Measurements from ENCODE around the gene KSR1. TPM values are rescaled to one million over a fixed set of nuclear protein-coding genes. Genes with fewer than 3 reads are reported as not detected.
A peak's percentile ranks its signal among the peaks of the same experiment; 100 is the strongest.

KSR1 gene
- total and polyA plus RNA-seq, 2 donors (not counting 1 experiment from before 2014, with no cell fraction given): 5.3 to 10.1 TPM

- no peak for DNase-seq (ENCODE audit: low read depth in 2 of 2)
- peak overlapping the region; percentile 45 for H2AFZ ChIP-seq (ENCODE audit: low read length)
- H3K27ac ChIP-seq (ENCODE audit: insufficient read depth, low read length): peak overlapping the region; percentile 43
- H3K27me3 ChIP-seq (ENCODE audit: control insufficient read depth, insufficient read depth, low read length): peaks cover 10% of the 10 kb centered on the region
- peak overlapping the region; percentile 84 for H3K4me2 ChIP-seq (ENCODE audit: extremely low read depth, insufficient read depth, low read length)
- H3K36me3 ChIP-seq (ENCODE audit: control insufficient read depth, insufficient read depth, low read length): no peaks in the 10 kb centered on the region
- H3K79me2 ChIP-seq (ENCODE audit: control insufficient read depth, insufficient read depth, low read length): no peaks in the 10 kb centered on the region
- H3K4me3 ChIP-seq (replicated peaks in 1 of 4; ENCODE audit: control extremely low read depth in 1 of 4, insufficient read depth in 1 of 4, low read depth in 3 of 4, low read length in 4 of 4): peak overlapping the region; percentile 64 to 89 (median 70)
- H3K9ac ChIP-seq (ENCODE audit: insufficient read depth, low read length): peak overlapping the region; percentile 71
- no peak for TF ChIP-seq EZH2 (IDR thresholded peaks at IDR 0.05; ENCODE audit: low read length, missing control alignments)
- TF ChIP-seq, protein P1, sequence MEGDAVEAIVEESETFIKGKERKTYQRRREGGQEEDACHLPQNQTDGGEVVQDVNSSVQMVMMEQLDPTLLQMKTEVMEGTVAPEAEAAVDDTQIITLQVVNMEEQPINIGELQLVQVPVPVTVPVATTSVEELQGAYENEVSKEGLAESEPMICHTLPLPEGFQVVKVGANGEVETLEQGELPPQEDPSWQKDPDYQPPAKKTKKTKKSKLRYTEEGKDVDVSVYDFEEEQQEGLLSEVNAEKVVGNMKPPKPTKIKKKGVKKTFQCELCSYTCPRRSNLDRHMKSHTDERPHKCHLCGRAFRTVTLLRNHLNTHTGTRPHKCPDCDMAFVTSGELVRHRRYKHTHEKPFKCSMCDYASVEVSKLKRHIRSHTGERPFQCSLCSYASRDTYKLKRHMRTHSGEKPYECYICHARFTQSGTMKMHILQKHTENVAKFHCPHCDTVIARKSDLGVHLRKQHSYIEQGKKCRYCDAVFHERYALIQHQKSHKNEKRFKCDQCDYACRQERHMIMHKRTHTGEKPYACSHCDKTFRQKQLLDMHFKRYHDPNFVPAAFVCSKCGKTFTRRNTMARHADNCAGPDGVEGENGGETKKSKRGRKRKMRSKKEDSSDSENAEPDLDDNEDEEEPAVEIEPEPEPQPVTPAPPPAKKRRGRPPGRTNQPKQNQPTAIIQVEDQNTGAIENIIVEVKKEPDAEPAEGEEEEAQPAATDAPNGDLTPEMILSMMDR (conservative IDR thresholded peaks at IDR 0.05 in 1 of 2, IDR thresholded peaks at IDR 0.05 in 1 of 2; ENCODE audit: low read depth in 1 of 2, low read length in 2 of 2): no peak
- peaks cover 3% of the 10 kb centered on the region for H3K4me1 ChIP-seq (ENCODE audit: control insufficient read depth, extremely low read depth, insufficient read depth, low read length)
- H4K20me1 ChIP-seq (ENCODE audit: control insufficient read depth, extremely low read depth, insufficient read depth, low read length): no peaks in the 10 kb centered on the region
- H3K9me3 ChIP-seq (ENCODE audit: control insufficient read depth, insufficient read depth, low read depth, low read length): no peaks in the 10 kb centered on the region
These were observed 1.1 kb downstream of the KSR1 start for GRCh38 chr17:27457360-27457715.

GRCh38 chr17:27457731-27458523 lies 1.7 kb downstream of the KSR1 start:
- Histone ChIP-seq H3K27ac (ENCODE audit: insufficient read depth, low read length) (no peak overlapping the region), H4K20me1 (ENCODE audit: control insufficient read depth, extremely low read depth, insufficient read depth, low read length) (no peaks in the 10 kb centered on the region), H3K79me2 (ENCODE audit: control insufficient read depth, insufficient read depth, low read length) (no peaks in the 10 kb centered on the region), H3K4me3 (replicated peaks in 1 of 4; ENCODE audit: control extremely low read depth in 1 of 4, insufficient read depth in 1 of 4, low read depth in 3 of 4, low read length in 4 of 4) (peak overlapping the region; percentile 64 to 89 (median 70)), H3K4me1 (ENCODE audit: control insufficient read depth, extremely low read depth, insufficient read depth, low read length) (peaks cover 3% of the 10 kb centered on the region), H3K9me3 (ENCODE audit: control insufficient read depth, insufficient read depth, low read depth, low read length) (no peaks in the 10 kb centered on the region), H3K36me3 (ENCODE audit: control insufficient read depth, insufficient read depth, low read length) (no peaks in the 10 kb centered on the region), H2AFZ (ENCODE audit: low read length) (no peak overlapping the region), H3K27me3 (ENCODE audit: control insufficient read depth, insufficient read depth, low read length) (peaks cover 10% of the 10 kb centered on the region), H3K4me2 (ENCODE audit: extremely low read depth, insufficient read depth, low read length) (peak overlapping the region; percentile 84), H3K9ac (ENCODE audit: insufficient read depth, low read length) (peak overlapping the region; percentile 71)
- DNase-seq (ENCODE audit: low read depth in 2 of 2): peak in 1 of 2 donors; percentile 62
- TF ChIP-seq, protein P1 (conservative IDR thresholded peaks at IDR 0.05 in 1 of 2, IDR thresholded peaks at IDR 0.05 in 1 of 2; ENCODE audit: low read depth in 1 of 2, low read length in 2 of 2): no peak

- Histone ChIP-seq H3K36me3 (ENCODE audit: control insufficient read depth, insufficient read depth, low read length) (no peaks in the 10 kb centered on the region), H3K27ac (ENCODE audit: insufficient read depth, low read length) (no peak overlapping the region), H3K4me2 (ENCODE audit: extremely low read depth, insufficient read depth, low read length) (peak overlapping the region; percentile 84), H3K9me3 (ENCODE audit: control insufficient read depth, insufficient read depth, low read depth, low read length) (no peaks in the 10 kb centered on the region), H3K4me3 (replicated peaks in 1 of 4; ENCODE audit: control extremely low read depth in 1 of 4, insufficient read depth in 1 of 4, low read depth in 3 of 4, low read length in 4 of 4) (peak overlapping the region in 2 of 4 experiments; percentile 75 to 89), H4K20me1 (ENCODE audit: control insufficient read depth, extremely low read depth, insufficient read depth, low read length) (no peaks in the 10 kb centered on the region), H2AFZ (ENCODE audit: low read length) (no peak overlapping the region), H3K79me2 (ENCODE audit: control insufficient read depth, insufficient read depth, low read length) (no peaks in the 10 kb centered on the region), H3K4me1 (ENCODE audit: control insufficient read depth, extremely low read depth, insufficient read depth, low read length) (peaks cover 3% of the 10 kb centered on the region), H3K9ac (ENCODE audit: insufficient read depth, low read length) (no peak overlapping the region), H3K27me3 (ENCODE audit: control insufficient read depth, insufficient read depth, low read length) (peaks cover 10% of the 10 kb centered on the region)
- no peak for DNase-seq (ENCODE audit: low read depth in 2 of 2)
- no peak for TF ChIP-seq EZH2 (IDR thresholded peaks at IDR 0.05; ENCODE audit: low read length, missing control alignments)
- TF ChIP-seq, protein P1 (conservative IDR thresholded peaks at IDR 0.05 in 1 of 2, IDR thresholded peaks at IDR 0.05 in 1 of 2; ENCODE audit: low read depth in 1 of 2, low read length in 2 of 2): no peak
These were observed 2.3 kb downstream of the KSR1 start for GRCh38 chr17:27458524-27458908.
